H1 (cell line): Measurements from ENCODE around the gene SPINT1. TPM values are rescaled to one million over a fixed set of nuclear protein-coding genes. Genes with fewer than 3 reads are reported as not detected.

Experiments
- HDAC2 ChIP-seq, 2 experiments: fragments of 300-600 bp in 1 of 2; sonication (generic) in 1 of 2; IDR thresholded peaks; 2 replicates each; pipeline ENCODE4 v1.6.1; 2011 to 2012; ENCODE audit warnings: low read depth in 2 of 2, low read length in 2 of 2, mild to moderate bottlenecking in 2 of 2, moderate library complexity in 2 of 2, borderline replicate concordance in 1 of 2, inconsistent platforms in 1 of 2
- TCF12 ChIP-seq: IDR thresholded peaks from 2 replicates; pipeline ENCODE4 v1.6.1; 2011; ENCODE audit warnings: low read depth, mild to moderate bottlenecking, low read length
- polyA plus RNA-seq, 7 experiments: library from polyadenylated mRNA; depleted of rRNA in 3 of 7; stranded (reverse) in 5 of 7; unstranded in 2 of 7; fragments of >200 nt in 5 of 7; fragments of 200-250 nt in 2 of 7; gene quantifications; 1 replicate in 5 of 7; 2 replicates in 1 of 7; 4 replicates in 1 of 7; pipeline versions ENCODE4 v1.2.1 to v1.2.3, GENCODE V29; 2011 to 2013; ENCODE audit warnings: missing spikeins in 2 of 7, mixed read lengths in 2 of 7
- total RNA-seq: library from RNA; stranded (reverse); fragmentation: NEBNext Ultra II Directional; extraction: Animal tissue kit (Norgen Biotek cat#: 25700); gene quantifications from 2 replicates; pipeline ENCODE4 v1.2.1, GENCODE V29; 2021

The SPINT1 gene
- total and polyA plus RNA-seq, 2 of the 8 experiments (the other 6 are each of a cell fraction or from before 2014, with no cell fraction given), result 117 to 155 TPM

DNA sequence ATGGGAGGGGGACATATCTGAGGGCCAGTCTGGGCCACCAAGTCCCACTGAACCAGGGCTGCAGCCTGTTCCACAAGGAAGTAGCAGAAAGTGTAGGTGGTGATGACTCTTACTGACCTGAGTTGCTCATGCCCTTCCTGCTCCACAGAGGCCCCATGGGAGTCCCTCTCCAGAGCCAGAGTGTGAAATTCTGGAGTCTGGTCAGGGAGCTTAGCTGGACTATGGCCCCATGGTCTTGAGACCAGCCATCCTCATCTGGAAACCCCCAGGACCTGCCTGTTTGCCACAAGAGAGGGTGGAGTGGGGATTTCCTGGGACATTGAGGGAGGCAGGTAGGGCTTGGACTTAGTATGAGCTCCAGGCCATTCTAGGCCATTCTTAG lies 3.0 kb downstream of the SPINT1 start (continued):
- TF ChIP-seq TCF12 (no peak), HDAC2 (IDR thresholded peaks at IDR 0.05; ENCODE audit: borderline replicate concordance in 1 of 2, low read depth in 2 of 2, low read length in 2 of 2) (no peak)
